Stimulated activated CD4-positive, alpha-beta T cell treated with anti-CD3 and anti-CD28 coated beads, TNF-alpha, amount 100 ng/mL, for 1 hour (primary cell): Measurements from ENCODE around the gene AMOTL1.
"Not testable (repeated sequence)": the region's sequence is repeated elsewhere in the genome, so short reads cannot be mapped to it uniquely, and the experiment has no call there.

Experiments used
- DNase-seq, 3 donors: peaks; one replicate each; pipeline ENCODE4 v3.0.0-alpha.2; 2020; ENCODE audit warnings: low read depth in 3 of 3, low spot score in 1 of 3

Gene AMOTL1

GRCh38 chr11:94791216-94791889, 23.2 kb downstream of the AMOTL1 start:
- no peak for DNase-seq

DNA sequence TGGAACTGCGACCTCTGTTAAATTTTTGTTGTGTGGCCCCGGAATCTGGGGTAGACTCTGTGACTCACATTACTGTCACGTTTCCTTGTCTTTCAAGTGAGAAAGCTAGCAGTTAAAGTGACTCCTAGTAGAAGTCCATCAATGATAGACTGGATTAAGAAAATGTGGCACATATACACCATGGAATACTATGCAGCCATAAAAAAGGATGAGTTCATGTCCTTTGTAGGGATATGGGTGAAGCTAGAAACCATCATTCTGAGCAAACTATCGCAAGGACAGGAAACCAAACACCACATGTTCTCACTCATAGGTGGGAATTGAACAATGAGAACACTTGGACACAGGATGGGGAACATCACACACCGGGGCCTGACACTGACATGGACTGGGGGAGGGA, 23.8 kb downstream of the AMOTL1 start:
- DNase-seq = not testable (repeated sequence)

- DNase-seq = no peak
Observed at GRCh38 chr11:94792451-94792850, 24.3 kb downstream of the AMOTL1 start.

DNA sequence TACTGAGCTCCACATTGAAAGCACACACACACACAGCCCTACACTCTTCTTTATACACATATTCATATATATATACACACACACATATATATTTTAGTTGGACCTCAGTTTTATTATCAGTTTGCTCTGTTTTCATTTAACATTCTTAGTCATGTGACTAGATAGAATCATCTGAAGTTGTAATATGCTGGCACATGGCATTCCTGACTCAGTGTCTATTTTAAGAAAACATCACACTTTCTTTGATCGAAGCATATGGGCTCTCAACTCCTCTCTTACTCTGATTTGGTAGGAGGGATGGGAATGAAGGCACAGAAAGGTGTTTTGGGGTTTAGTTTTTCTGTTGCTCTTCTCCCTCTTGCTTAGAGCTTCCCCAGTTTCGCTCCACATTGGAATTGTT, 24.8 kb downstream of the AMOTL1 start:
- DNase-seq = no peak

DNA sequence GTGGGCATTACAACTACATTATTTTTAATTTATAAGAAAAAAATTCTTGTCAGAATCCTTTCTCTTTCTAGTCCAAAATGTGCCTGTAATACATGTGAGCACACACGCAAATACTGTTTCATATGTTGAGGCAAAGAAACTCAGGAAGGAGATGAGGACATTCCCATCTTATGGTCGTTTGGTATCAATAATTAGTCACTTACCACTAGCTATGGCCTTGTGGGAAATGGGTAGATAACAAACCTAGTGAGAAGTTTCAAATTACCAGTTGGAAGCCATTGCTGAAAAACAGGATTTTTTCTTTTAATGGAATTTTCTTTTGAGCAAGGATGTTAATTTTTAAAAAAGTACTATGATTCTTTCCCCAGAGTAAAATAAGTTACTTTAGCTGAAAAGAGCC, 25.7 kb downstream of the AMOTL1 start:
- no peak for DNase-seq

DNA sequence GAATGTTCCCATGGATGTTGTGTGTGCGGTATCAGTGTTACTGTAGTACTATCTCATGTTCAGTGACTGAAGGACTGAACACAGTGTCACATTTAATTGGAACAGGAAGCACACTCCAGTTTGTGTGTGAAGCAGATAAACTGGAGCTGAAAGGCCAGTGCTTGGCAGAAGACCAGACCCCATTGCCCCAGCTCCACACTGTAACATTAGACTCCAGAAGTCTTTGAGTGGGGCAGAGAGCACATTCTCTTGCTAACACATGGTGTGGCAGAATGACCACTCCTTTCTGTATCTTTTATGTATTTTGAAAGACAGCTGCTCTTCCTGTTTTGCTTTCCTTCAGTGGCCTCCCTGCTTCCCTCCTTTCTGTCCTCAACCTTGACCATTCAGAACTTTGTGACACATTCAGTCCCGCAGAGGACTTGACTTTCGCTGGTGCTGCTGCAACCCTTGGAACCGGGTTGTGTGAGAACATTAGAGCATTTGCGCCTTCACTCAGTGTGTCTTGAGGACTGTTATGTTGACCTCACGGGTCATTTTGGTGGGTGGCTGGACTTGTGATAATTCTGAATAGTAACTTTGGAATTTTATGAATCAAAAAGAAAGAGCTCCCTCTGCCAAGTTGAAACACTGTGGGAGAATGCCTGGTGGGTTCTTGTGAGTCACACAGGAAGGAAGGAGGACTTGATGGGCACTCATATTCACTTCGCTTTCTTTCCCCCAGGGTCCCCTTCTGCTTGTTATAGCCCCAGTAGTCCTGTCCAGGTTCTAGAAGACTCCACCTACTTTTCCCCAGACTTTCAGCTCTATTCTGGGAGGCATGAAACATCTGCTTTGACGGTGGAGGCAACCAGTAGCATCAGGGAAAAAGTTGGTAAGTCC, 26.4 kb downstream of the AMOTL1 start:
- no peak for DNase-seq

DNA sequence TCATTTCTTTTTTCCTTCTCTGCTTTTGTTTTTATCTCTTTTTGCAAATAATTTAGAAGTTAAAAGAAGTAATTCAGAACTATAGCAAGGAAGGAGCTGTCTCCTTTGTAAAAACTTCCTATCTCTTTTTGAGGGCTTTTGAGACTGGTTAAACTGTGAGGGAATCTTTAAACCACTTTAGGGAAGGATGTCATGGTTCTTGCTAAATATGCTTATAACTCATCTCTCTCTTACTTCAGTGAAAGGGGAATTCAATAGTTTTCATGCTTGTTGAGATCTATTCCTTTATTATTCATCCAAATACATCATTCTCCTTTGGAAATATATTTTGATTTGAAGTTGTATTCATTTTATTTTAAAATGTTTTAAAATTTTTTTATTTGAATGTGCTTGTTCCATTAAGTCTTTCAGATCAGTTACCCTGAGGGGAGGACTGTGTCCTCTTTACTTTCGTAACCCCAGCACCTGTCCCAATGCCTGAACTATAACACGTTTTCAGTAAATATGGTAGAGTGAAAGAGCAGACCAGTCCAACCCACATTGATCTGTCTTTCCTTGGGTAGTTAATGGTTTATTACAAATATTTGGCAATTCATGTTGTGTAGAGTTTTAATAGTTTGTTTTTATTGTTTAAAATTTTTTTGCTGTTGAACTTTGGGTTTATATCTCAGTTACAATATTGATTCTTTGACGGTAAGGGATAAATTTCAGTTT, 27.5 kb downstream of the AMOTL1 start:
- DNase-seq = no peak

- DNase-seq = no peak
Observed at GRCh38 chr11:94796190-94796580, 28.0 kb downstream of the AMOTL1 start.

- no peak for DNase-seq
Observed at GRCh38 chr11:94796863-94797262, 28.7 kb downstream of the AMOTL1 start.

GRCh38 chr11:94799726-94800125, 31.6 kb downstream of the AMOTL1 start:
- DNase-seq = no peak

DNA sequence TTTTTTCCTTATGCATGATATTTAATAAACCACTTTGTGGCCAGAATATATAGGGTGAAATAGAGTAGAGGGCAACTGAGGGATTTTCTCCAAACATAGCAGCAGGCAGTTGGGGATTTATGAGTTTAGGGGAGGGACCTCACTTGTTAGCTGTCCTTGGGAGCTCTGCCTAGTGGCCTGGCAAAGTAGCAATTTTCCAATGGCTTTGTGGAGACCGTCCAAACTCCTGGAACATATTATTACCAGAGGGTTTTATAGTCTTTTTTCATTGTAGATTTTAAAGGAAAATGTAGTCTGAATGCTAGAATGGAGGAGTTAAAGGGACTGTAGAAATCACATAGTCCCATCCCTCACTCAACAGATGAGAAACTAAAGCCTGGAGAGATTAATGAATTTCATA, 32.3 kb downstream of the AMOTL1 start:
- DNase-seq = no peak

GRCh38 chr11:94801866-94802460, 33.8 kb downstream of the AMOTL1 start:
- DNase-seq = no peak

DNA sequence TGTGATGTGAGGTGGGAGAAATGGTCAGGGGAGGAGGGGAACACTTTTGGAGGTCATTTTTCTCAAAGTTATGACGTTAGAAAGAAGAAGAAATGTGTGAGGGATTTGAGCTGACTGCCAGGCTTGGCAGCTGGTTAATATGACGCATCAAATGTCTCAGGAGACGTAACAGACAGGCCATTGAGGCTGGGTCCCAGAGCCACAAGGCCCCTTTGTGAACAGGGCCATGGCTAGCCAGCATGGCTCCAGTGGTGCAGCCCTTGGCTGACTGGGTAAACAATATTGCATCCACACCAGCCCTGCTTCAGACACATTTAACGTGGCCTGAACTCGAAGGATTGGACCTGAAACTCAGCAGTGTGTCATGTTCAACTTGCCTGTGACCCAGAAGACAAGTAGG, 34.3 kb downstream of the AMOTL1 start:
- no peak for DNase-seq

DNA sequence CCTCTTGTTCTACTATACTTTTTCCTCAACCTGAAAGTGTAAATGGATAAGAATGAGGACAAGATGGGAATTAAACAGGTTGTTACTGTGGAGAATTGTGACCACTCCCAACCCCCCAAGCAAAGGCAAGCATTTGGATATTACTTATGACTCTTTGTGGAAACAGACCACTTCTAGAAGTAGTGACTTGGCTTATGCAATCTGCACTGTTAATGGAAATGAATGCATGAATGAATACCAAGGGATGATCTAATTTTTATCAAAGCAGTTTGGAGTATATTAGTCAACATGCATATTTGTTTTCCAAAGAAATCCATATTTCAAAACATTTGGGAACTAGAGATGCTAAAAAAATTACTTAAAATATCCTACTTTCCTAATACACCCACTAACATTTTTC, 35.3 kb downstream of the AMOTL1 start:
- no peak for DNase-seq

GRCh38 chr11:94804874-94805273, 36.7 kb downstream of the AMOTL1 start:
- no peak for DNase-seq

DNA sequence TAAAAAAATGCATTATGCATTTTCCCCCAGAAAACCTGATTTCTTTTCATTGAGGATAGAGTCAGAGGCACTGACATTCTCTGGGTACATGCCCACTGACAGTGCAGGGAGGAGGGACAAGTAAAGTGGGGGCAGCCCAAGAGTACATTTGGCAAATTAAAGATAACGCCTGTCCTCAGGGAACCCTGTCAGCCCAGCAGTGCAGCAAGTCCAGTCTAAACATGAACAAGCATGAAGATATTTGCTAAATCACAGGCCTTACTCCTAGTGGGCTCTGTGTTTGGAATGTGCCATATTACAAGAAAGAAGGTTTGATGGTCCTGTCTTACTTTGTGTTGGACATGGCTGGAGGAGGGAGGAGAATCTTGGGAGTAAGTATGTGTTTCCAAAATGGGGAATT, 37.9 kb downstream of the AMOTL1 start:
- DNase-seq = no peak

DNA sequence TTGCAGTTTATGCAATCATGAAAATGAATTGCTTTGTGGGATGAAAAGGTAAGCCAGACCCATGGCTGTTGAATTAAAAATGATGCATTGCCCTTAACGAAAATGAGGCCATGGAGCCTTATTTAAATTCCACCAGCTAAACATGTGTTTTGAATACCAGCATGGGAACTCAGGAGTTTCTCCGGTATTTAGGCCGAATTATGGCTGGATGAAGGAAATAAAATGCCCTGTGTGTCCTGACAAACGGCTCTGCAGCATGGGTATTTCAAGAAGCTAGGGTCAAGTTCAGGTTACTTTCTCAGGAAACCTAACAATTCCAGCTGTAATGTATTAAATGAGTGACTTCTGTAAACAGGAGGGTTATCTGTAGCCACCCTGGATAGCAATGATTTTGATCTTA, 38.3 kb downstream of the AMOTL1 start:
- DNase-seq = no peak

DNA sequence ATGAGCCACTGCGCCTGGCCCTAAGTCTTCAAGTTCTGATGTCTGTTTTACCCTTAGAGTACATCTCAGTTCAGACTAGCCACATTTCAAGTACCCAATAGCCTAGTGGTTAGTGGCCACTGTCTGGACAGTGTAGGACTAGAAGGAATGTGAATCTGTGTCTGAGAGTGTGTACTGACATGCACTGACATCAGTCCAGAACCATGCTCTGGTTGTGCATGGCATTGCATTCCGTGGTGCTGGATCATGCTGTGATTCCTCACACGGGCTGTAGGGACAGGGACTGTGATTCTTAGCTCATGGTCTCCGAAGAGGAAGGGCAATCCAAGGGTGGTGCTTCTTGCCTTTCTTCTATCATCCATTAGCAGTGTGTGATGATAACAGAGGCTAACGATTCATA, 41.1 kb downstream of the AMOTL1 start:
- no peak for DNase-seq

- not testable (repeated sequence) for DNase-seq
Observed at GRCh38 chr11:94812724-94813720, 44.9 kb downstream of the AMOTL1 start.

DNA sequence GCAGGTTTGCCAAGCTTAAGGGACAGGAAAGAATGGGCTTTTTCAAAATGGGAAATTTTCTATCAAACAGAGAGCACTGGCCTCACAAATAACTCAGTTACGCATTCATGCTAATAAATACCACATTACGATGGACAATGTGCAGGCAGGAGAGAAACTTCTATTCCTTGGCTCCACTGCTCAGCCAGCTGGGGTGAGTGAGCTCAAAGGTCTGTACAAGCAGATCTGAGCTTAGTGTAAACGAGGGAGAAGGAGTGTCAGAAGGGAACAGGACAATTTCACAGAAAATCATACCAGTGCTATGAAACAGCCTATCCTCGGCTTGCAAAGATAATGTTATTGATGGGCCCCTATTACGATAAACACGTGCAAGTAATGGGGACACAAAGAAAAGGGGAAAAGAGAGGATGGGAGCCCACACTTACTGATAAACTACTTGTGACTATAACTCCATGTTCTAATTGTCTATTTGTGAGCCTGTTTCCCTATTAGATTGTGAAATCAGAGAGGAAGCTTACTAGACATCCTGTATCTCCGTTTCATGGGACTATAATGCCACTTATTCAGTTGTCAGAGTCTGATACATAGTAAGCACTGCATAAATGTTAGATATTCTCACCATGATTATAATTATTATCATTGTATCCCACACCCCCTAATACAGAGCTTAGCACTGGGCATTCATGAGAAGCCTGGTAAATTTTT, 46.3 kb downstream of the AMOTL1 start:
- DNase-seq = no peak
